Stimulated activated CD4-positive, alpha-beta T cell treated with anti-CD3 and anti-CD28 coated beads, Interleukin-1b, Interleukin-23, amount 100 ng/mL, for 24 hours (primary cell): Measurements from ENCODE around the gene CCDC86.
"Not testable (repeated sequence)": the region's sequence is repeated elsewhere in the genome, so short reads cannot be mapped to it uniquely, and the experiment has no call there.

ENCODE experiments used
- DNase-seq, 4 experiments: peaks; one replicate each; pipeline ENCODE4 v3.0.0-alpha.2; 2020; ENCODE audit warnings: low read depth in 4 of 4, low spot score in 1 of 4

Gene CCDC86, protein sequence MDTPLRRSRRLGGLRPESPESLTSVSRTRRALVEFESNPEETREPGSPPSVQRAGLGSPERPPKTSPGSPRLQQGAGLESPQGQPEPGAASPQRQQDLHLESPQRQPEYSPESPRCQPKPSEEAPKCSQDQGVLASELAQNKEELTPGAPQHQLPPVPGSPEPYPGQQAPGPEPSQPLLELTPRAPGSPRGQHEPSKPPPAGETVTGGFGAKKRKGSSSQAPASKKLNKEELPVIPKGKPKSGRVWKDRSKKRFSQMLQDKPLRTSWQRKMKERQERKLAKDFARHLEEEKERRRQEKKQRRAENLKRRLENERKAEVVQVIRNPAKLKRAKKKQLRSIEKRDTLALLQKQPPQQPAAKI

GRCh38 chr11:60841797-60842667 lies at the start of gene CCDC86:
Gene CCDC86 (plus strand): TSS chr11:60842113. CDS start chr11:60842125, 12 bp downstream.
- peak; percentile 96 to 99 (median 97) for DNase-seq

DNA sequence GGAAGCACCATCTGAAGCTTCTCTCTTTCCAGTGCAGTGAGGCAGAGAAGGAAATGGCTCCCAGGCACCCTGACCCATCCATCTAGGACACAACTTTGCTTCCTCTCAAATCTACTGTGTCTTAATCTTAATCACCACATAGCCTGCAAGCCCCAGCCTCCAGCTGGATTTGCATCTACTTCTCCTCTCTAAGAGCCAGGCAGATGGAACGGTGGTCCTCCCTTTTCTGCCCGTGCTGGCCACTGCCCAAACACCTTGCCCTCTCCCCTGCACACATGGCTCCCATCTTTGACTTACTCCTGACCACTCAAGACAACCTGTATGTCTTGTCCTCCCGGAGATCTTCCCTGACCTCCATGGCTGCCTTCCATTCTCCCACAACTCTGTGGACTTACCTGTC lies 49.4 kb upstream of the CCDC86 start:
- DNase-seq, result no peak

GRCh38 chr11:60795291-60795690 lies 46.6 kb upstream of the CCDC86 start:
- DNase-seq, result no peak

GRCh38 chr11:60797846-60798630 lies 43.9 kb upstream of the CCDC86 start:
- DNase-seq, result no peak

- DNase-seq, result no peak
These were observed 43.3 kb upstream of the CCDC86 start for GRCh38 chr11:60798631-60799030.

DNA sequence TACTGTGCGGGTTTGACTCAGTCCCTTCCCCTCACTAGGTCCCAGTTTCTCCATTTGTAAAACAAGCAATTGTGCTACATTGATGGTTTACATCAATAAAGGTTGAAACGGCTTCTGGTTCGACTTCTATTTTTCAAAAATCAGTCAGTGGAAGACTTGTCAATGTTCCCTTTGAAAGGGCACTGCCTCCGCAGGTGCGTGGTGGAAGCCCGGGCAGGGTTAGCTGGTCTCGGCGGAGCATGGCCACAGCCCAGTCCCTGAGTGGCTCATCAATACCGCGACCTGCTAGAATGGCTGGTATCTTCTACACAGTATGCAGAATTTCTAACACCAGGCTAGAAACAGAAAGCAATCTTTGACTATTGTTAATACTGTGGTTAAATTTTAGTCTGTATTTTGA lies 40.7 kb upstream of the CCDC86 start:
- DNase-seq, result no peak

DNA sequence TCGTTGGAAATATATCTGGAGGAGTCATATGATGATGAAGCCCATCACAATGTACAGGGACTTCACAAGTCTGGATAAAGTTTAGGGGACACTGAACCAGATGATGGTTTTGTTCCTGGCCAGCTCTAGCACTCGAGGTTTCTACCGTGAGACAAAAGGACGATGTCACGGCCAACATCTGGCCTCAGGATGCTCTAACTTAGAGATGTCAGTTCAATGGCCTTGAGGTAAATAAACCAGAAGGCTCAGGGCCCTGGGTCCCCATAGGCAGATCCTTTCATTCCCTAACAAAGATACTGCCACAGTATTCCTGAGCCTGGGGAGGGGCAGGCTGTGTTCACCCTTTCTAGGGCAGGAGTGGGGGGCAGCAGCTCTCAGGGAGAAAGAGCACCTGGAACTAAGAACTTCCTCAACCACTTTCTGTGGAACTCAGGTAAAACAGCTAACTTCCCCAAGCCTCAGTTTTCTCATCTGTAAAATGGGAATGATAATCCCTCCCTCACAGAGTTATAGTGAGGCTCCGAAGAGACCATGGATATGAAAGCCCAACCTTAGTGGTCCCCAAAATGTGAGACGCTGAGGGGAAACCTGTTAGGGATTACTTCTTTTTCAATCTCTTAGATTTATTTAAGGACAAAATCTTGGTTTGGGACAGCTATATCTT lies 38.5 kb upstream of the CCDC86 start:
- DNase-seq, result no peak

DNA sequence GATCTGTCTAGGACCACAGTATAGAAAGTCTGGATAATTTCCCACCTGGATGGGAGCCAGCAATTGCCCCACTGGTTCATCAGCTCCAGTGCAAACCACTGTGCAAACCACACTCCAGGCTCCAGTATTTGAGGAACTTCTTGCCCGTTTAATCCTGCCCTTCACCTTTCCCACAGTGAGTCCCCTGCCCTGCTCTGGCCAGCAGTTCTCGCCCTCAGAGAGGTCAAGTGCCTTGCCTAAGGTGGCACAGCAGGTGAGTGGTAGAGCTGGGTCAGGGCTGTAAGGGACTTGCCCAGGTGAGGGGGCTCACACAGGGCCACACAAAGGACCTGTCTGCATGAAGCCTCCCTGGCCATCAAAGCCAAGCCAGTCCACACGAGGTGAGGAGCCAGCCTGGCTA lies 32.7 kb upstream of the CCDC86 start:
- no peak for DNase-seq

DNA sequence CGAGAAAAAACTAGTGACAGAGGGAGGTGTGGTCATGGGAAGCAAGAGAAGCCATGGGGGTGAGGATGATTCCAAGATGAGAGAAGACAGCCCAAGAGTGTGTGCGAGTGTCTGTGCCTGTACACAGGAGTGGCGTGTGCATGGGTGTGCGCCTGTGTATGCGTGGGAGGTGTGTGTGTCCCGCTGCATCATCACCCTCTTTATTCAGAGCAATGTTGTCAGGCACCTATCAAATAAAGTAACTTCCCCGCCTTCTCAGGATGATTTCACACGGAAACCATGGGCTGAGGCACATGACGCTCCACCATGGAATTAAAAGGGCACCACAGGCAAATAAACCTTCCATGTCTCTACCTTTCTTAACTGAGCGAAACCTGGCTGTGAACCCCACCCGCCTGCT lies 32.2 kb upstream of the CCDC86 start:
- DNase-seq, result no peak

GRCh38 chr11:60810151-60810550 lies 31.8 kb upstream of the CCDC86 start:
- no peak for DNase-seq

GRCh38 chr11:60810569-60810968 lies 31.3 kb upstream of the CCDC86 start:
- DNase-seq, result no peak

DNA sequence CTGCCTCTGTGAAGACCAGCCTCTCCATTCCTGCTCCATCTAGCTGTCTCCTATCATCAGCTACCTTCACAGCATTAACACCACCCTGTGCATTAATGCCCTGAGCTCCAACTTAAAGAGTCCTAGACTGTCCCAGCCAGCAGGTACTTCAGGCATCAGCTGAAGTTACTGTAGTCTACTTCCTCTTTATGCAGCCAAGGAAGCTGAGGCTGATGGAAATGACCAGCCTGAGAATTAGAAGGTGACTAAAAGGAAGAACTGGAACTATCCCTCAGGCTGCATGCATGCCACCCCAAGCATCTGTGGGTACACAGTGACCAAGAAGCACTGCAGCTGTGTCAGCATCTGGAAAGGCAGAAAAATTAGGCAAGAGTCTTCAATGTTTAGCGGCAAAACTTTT lies 28.6 kb upstream of the CCDC86 start:
- no peak for DNase-seq

- DNase-seq, result no peak
These were observed 27.8 kb upstream of the CCDC86 start for GRCh38 chr11:60814112-60814511.

- DNase-seq, result no peak
These were observed 25.2 kb upstream of the CCDC86 start for GRCh38 chr11:60816590-60817157.

GRCh38 chr11:60818057-60818456 lies 23.9 kb upstream of the CCDC86 start:
- no peak for DNase-seq

DNA sequence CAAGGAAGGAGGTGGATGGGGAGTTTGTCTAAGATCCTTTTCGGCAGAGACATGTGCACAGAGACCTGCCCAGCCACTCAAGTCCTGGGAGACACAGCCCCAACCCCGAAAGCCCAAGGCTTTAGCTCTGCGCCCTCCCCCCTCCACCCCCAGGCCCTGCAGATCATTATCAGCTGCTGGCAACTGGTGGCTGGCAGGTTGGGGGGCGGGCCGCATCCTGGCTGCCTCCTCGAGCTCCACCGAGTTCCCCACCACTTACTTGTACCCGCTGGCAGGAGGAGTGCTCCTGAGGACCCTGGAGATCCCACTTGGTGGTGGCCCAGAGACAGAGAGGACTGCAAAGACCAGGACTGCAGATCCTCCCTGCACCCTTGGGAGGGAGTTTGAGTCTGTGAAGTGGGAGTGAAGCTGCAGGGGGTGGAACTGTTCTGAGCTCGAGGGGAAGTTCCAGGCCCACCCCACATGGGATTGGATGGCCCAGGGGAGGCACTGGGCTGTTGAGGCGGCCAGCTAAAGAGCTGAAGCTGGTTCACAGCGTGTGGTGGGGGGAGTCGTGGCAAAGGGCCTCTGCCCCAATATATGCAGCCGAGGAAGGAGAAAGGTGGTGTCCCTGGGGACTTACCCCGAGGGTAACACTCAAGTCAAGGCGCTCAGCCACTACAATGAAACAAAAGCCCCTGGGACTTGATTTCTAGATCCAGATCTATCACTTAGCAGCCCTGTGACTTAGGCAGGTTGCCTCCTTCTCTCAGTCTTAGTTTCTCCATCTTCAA lies 19.9 kb upstream of the CCDC86 start:
- DNase-seq, result no peak

GRCh38 chr11:60823745-60824306 lies 18.1 kb upstream of the CCDC86 start:
- DNase-seq, result not testable (repeated sequence)

DNA sequence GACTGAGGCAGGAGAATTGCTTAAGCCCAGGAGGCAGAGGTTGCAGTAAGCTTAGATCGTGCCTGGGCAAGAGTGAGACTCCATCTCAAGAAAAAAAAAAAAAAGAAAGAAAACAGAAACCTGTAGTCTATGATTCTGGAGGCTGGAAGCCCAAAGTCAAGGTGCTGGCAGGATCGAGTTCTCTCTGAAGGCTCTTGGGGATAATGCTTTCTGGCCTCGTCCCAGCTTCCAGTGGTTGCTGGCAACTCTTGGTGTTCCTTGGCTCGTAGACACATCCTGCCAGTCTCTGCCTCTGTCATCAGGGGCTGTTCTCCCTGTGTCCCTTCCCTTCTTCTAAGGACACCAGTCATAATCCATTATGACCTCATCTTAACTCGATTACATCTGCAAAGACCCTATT lies 16.8 kb upstream of the CCDC86 start:
- no peak for DNase-seq

DNA sequence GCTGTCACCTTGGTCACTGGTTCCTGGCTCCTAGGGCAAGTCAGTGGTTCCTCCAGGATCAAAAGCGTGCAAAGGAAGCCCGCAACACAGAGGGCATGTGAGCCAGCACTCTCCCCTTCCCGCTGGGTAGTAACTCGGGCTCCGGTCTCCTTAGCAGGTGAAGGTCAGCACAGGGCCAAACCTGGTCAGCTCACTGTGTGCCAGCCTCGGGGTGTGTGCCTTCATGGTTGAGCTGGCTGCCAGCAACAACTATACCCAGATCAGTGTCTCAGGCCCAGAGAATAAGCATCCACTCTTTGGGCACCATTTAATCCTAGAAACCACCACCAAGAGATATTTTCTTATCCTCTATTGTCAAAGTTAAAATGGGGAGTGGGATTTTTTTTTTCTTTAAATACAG lies 16.1 kb upstream of the CCDC86 start:
- DNase-seq, result no peak
